NCI-H774 (cell line): ENCODE data around the gene KLHDC7B.
A peak's percentile ranks its signal among the peaks of the same experiment; 100 is the strongest.

Experiments used
- DNase-seq: peaks from one replicate; lab custom pipeline; 2025; lab: John Stamatoyannopoulos, UW

KLHDC7B gene

DNA sequence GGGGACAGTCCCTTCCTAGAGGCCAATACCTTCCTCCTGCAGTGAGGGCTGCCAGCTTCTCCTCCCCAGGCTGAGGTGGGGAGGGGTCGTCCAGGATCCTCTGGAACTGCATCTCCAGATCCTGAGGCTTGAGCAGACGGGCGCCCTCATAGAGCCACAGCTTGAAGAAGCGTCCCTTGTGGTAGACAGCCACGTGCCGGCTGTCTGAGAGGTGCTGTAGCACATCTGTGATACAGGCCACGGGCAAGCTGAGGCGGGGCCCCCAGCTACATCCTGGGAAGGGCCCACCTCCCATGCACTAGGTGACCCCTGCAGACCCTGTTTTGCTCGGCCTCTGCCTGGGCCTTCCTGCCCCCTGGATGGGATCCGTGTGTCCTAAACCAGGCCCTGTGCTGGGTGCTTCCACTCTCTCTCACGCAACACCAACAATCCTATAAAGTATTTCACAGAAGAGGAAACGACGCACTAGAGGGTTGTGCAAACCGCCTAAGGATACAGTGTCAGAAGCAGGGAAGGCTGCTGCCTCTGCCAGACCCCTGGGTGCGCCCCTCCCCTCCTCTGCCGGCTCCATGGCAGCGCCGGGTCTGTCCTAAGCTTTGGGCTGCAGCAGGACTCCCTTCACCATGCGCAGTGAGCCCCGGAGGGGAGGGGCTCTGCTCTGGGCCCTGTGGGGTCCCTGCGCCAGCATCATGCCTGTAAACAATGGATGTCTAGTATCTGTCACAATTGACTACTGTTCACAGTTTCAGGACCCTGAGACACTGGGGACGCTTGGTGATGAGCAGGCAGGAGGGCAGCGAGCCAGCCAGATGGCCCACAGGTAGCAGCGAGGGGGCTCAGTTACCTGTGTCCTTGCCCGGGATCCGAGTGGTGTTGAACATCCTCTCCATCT is 28.0 kb downstream of the KLHDC7B start:
- DNase-seq = no peak

DNA sequence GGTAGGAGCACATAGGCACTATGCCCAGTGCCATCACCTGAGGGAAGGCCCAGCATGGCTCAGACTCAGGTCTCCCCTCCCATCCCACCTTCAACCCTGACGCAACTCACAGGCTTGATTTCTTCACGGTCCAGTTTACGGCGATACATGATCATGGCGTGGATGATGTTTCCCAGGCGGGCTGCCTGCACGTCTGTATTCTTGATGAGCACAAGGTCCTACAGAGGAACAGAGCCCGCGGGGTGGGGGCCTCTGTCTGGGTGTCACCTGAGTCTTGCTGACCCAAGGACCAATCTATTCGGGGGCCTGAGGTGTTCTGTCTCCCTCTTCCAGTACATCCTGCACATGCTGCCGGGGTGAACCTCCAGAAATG is 28.7 kb downstream of the KLHDC7B start:
- DNase-seq = no peak

DNA sequence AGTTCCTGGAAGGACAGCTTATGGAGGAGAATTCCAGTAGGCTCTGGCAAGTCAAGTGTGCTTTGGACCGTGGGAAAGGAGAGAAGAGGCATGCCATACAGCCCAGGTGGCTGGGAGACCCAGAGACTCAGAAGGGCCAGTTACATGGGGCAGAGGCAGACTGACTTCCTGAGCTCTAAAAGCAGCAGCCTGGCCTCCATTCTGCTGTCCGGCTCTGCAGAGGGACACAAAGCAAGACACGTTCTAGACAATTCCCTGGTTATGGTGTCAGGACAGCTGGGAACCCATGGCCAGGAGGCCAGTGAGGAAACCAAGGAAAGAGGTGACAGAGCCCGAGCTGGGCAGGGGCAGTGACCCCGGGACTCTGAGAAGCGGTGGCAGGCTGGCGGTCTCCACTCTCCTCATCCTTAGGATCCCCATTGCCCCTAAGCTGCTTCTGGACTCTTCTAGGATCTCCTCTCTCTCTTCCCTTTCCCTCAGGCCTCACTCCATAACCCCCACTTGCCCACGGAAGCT is 29.8 kb downstream of the KLHDC7B start:
- no peak for DNase-seq

DNA sequence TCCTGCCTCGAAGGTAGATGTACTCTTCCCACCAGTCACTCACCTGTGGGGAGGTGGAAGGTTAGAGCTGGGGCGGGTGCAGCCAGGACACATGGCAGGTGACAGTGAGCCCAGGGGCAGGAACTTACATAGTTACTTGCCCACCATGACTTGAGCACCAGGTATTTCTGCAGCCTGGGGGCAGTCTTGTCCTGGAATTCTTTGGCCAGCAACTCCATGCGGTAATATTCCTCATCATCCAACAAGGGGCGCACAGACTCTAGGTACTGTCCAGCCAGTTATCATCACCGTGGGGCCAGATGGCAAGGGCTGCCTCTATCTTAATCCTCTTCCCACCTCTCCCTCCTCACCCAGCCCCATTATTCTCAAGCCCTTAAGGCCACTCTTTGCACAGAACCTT is 30.4 kb downstream of the KLHDC7B start:
- no peak for DNase-seq

DNA sequence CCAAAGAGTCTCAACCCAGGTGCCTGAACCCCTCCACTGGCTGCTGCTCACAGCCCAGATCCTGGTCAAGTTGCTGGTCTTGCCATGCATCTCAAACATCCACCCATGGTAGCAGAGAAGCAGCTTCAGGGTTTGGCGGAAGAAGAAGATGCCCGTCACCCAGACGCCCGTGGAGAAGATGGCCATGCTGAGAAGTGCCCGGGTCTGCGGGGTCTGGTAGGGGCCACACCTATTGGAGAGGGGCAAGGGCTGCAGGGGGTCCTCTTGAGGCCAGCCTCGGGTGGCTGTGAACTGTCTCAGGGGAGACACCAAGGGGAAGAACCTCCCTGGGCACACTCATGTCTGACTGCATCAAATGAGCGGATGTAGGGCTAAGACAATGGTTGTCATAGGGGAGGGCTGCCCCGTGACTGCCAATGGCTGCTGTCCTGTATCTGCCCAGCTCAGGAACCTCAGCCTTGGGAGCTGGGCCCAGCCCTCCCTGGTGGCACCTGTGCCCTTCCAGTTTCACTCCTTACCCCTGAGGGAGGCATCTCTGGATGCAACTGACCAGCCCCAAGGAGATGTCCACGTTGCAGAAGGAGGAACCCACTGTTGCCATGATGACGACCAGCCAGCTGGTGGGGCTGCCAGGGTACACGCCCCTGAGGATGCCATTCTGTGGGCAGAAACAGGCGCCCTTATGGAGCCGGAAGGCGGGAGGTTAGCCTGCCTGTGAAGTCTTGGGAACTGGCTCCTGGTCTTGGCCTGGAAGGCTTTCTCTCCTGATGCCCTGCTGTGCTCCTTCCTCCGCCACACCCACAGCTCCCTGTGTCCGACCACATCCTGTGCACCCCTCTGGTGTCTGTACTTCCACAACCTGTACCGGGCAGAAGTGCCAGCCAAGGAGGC is 31.4 kb downstream of the KLHDC7B start:
- DNase-seq = no peak

DNA sequence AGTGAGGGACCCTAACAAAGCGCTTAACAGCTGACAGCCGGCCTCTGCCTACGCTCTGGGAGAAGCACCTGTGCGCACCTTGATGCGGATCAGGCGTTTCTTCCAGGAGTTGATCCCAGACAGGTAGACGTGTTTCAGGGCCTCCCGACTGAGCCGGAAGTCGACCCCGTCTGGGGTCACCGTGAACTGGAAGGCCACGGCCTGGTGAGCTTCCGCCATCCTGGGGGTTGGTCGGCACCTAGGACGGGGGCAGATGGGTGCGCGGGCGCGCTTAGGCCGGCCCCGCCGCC is 31.9 kb downstream of the KLHDC7B start:
- no peak for DNase-seq

DNA sequence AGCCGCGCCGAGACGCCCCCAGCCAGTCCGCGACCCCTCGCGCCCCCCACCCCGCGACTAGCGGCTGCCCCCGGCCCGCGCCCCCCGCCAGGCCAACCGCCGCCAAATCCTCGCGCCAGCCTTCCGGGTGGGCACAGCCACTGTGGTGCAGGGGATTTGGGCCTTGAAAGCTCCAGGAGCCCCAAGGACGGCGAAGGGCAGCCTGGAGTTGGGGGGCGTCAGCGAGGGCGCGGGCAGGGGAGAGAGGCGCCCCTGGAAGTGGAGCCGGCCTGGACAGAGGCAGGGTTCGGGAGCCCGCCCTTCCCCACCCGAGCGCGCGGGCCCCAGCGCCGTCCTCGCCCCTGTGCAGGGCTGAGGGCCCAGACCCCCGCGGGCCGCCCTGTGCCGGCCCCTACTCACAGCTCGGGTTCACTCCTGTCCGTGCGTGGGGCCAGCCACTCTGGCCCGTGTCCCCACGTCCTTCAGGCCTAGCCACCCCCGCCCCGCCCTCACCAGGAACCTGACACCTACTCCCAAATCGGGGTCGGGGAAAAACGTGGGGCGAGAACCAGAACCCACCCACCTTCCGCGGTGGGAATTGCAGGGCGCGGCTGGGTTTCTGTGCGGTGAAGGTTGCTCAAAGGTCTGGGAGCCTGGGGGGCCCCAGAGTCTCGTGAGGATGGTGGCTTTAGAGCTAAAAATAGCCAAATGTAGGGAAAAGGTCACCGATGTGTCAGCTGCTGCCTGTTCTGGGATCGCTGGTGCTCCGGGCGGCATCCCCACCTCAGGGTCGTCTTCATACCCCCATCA is 32.5 kb downstream of the KLHDC7B start, which contains the start of gene CPT1B:
Gene CPT1B (minus strand): TSS at position 441 of the 789 bp plus-strand sequence. CDS start 512 bp downstream, outside the sequence.
- DNase-seq = no peak

DNA sequence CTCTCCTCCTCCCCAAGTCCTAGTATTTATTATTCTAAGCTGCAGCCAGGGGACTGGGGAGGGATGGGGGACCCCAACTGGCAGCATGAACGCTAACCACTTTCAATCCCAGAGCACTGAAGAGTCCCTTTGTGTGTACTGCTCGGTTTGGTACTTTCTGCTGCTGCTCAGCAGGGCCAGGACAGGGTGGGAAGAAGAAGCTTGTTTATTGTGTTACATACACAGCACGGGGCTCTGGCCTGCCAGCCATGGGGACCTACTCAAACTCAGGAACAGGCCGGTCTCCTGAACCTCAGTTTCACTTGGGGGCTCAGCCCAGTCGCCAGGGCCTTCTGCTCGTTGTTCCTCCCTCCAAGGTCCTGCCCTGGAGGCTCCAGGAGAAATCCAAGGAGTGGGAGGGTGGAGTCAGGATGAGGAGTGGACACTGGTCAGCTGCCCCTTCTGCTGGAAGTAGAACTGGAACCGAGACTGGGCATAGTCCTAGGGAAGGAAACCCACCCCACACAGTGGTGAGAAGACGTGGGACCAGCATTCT is 33.1 kb downstream of the KLHDC7B start:
- DNase-seq = no peak

DNA sequence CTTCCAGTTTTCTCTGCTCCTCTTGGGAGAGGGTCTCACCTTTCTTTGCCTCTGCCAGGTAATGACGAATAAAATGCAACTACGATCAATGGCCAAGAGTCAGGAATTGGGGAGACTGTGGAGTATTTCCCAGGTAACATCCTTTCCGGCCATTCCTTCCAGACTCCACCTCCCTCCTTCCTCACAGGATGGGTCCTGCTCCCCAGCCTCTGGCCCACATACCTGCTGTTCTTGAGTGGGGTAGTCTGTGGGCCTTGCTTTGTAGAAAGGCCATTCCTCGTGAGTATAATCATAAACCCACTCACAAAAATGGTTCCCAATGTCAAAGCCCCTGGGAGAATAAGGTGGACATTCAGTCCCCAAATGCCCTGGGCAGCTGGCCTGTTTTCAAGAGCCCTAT is 34.1 kb downstream of the KLHDC7B start:
- no peak for DNase-seq

DNA sequence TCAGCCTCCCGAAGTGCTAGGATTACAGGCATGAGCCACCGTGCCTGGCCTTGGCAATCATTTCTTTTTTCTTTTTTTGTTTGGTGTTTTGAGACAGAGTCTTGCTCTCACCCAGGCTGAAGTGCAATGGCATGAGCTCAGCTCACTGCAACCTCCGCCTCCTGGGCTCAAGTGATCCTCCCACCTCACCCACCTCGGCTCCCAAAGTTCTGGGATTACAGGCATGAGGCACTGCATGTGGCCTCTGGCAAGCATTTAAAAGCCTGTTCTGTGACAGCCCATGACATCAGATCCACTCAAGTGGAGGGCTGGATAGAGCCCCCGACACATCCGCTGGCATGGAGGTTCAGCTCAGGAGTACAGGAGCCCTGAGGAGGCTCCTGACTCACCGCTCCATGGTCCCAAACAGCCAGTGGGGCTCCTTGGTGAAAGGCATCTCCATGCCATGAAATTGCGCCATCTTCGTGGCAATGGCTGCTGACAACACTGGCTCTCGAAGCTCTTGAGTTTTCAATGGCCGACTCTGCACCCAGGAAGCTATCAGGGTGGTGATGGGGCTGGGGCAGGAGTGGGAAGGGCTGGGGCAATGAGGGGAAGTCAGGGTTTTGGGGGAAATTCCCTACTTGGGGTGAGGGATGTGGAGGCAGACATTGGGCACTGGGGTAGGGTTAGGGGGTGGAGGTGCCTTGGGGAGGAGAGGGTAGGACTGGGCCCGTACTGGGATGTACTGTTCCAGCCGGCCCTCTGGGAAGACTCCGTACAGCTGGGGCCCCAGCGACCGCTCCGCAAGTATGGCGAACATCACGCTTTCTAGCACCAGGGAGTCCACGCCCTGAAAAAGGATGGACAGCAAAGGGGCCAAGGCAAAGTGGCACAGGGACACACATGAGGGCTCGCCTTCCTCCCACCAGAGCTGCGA is 35.6 kb downstream of the KLHDC7B start:
- DNase-seq = no peak

DNA sequence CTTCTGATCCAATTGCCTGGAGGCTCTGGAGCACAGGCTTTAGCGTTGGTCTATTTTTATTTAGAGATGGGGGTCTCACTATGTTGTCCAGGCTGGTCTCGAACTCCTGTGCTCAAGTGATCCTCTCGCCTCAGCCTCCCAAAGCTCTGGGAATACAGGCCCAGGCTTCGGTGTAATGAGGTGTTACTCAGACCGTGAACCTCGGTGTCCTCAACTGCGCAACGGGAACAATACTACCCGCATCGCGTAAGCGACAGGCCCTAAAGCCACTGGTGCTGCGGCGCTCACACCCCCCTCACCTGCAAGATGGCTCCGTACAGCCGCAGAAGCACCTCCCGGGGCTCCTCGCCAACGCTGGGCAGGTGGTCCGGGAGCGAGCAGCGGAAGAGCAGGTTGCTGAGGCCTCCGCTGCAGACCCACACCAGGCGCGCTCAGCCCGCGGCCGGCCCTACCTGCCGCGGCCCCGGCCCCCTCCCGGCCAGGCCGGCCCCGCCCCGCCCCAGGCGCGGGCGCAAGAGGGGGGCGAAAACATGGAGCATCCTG is 36.3 kb downstream of the KLHDC7B start:
- no peak for DNase-seq

DNA sequence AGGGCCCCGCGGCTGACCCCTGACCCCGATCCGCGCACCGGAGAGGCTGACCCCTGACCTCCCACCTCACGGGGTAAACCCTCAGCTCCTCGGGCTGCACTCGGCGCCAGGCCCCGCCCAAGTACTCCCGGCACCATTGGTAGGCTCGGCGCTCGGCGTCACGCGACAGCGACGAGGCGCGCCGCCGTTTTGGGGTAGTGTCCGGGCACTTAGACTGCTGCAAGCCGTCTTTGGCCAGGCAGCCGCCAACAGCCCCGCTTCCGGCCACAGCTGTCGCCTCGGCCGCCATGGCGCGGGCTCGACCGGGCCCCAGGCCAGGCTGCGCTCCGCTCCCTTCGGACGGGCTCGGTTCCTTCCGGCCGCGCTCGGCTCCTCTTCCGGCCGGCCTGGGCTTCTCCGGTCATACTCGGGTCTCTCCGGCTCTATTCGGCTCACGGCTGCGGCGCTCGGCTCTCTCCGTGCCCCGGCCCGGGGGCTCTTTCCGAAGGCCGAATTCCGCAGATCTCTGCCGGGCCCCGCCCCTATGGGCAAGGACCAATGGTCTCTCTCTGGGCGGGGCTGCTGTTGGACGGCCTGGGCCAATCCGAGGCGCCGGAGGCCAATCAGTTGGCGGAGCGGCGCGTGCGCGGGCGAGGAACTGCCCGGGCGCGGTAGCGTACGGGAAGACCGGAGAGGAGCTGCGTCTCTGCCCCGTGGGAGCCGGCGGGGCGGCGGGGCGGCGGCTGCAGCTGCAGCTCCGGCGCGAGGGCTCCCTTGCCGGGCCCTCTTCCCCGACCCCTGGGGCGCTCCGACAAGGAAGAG is 37.0 kb downstream of the KLHDC7B start, which contains the start of gene CHKB:
Gene CHKB (minus strand): TSS at position 357 of the 801 bp plus-strand sequence. CDS start 68 bp downstream, at position 289.
- peak; percentile 89 for DNase-seq

DNA sequence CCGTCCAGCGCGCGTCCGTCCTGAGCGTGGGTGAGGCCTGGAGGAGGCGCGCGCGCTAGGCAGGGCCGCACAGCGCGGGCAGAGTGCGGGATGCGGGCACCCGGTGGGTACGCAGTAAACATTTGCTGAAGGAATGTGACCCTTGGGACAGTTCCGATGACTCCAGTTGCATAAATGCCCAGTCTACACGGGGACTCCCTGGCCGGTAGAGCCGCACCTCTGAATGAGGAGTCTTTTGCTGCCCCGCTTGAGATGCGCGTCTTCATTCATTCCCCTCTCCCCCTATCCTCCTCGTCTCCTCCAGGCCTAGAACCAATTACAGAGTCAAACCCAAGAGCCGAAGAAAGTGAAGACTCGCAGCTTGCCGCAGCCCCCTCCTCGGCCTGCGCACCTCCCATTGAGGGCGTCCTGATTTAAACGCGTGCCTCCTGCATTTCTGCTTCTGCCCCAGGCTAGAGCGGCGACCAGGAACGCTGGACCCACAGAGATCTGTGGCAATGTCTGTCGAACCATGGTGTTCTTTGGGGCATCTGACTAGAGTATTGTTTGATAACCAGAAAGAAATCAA is 37.7 kb downstream of the KLHDC7B start:
- DNase-seq = no peak

DNA sequence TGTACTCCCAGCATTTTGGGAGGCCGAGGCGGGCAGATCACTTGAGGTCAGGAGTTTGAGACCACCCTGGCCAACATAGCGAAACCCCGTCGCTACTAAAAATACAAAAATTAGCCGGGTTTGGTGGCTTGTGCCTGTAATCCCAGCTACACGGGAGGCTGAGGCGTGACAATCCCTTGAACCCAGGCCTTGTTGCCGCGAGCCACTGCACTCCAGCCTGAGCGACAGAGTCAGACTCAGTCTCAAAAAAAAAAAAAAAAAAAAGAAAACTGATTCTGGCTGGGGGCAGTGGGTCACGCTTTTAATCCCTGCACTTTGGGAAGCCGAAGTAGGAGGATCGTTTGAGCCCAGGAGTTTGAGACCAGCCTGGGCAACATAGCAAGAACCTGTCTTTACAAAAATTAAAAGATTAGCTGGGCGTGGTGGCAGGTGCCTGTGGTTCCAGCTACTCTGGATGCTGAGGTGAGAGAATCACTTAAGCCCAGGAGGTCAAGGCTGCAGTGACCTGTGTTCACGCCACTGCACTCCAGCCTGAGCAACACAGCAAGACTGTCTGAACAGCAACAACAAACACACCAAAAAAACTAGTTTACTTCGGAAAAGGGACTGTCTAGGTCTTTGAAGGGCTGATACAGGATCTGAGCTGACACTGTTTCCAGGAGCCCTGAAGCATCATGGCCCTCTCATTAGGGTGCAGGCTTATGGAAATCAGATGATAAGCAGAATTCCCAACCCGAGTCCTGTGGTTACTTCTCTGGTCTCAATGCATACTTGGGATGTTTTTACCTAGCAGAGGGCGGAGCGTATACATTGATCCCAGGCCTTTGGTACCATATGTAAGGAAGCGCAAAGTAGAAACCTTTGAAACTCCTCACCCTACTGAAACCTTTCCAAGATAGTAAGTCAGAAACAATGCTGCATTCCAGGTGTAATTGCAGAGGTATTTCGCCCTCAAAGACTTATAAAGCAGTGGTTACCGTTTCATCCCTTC is 38.7 kb downstream of the KLHDC7B start:
- no peak for DNase-seq

DNA sequence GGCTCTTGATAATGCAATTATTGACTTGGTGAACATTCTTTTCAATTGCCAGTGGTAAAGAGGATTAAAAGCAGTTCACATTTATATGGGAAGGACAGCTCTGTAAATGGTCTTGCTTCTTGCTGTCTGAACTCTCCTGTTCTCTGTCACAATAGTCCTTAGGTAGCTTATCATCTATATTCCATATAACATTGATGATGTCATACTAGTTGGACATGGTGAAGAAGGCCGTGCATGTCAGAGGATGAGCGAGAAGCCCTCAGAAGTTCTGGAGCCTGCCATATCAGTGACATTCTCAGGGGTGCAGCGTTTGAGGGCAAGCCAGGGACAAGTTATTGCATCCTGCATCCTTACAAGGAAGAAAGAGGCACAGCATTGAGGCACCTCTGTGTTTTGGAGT is 39.5 kb downstream of the KLHDC7B start:
- DNase-seq = no peak

DNA sequence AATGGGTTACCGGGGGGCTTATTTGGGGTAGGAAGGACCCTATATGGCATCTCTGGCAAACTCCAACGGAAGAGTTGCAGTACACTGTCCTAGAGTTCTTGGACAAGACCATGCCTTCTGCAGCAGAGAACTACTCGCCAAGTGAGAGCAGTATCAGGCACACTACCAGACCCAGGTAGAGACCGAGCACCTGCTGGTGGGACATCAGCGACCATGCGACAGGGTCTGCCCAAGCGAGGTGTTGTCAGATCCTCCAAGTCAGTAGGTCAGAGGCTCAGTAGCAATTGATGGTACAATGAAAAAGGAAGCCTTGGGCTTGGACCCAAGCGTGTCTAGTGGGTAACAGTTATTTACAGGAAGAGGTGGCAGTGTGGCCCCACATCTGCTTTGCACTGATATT is 40.1 kb downstream of the KLHDC7B start:
- DNase-seq = no peak

DNA sequence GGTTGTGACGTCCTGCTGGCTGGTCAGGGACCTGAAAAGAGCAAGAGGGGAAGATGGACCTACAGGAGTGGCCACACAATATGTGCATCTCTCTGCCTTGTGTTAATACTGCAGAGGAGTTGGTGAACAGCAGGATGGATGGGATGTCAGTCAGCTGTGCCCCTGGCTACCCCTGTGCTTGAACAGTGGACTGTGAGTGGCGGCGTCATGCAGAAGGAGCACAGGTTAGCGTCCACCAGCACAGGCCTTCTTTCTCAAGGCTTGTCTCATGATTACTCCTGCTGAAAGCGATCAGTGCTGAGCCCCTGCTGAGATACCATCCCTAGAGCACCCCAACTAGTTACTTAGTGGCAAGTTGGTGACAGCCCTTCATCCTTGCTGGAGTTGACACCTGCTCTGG is 40.7 kb downstream of the KLHDC7B start:
- no peak for DNase-seq

DNA sequence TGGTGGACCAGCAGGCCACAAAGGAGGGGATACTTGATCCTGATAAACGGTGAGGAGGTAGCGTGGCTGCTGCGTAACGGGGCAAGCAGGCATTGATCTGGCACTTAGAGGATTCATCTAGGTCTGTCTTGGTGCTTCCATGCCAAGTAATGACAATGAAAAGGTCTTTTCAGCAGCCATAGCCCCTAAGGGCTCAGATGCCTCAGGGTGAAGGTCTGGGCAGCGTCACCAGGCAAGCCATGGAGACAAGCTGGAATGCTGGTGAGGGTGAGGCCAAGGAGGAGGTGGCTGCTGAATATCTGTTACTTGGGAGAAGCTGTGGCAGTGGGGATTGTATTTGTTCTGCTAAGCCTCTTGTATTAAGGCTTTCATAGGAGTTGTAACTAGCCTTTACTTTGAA is 41.7 kb downstream of the KLHDC7B start:
- no peak for DNase-seq
